Measurements from ENCODE around the gene CAMK1D. TPM values are rescaled to one million over a fixed set of nuclear protein-coding genes. Genes with fewer than 3 reads are reported as not detected.

Gene CAMK1D
- total RNA-seq, 4 donors from 2014 or later: 8.8 to 17.8 (median 13.9) TPM

- TF ChIP-seq CTCF (IDR thresholded peaks at IDR 0.05; ENCODE audit: low read depth): no peak
These were observed 505.6 kb downstream of the CAMK1D start for GRCh38 chr10:12854988-12855387.

- TF ChIP-seq CTCF (IDR thresholded peaks at IDR 0.05; ENCODE audit: low read depth): no peak
These were observed 513.1 kb downstream of the CAMK1D start for GRCh38 chr10:12862459-12862858.

- TF ChIP-seq CTCF (IDR thresholded peaks at IDR 0.05; ENCODE audit: low read depth): no peak
These were observed 518.9 kb downstream of the CAMK1D start for GRCh38 chr10:12868229-12868628.

GRCh38 chr10:12869427-12869826, 520.1 kb downstream of the CAMK1D start:
- no peak for TF ChIP-seq CTCF (IDR thresholded peaks at IDR 0.05; ENCODE audit: low read depth)

GRCh38 chr10:12872577-12872976, 523.2 kb downstream of the CAMK1D start:
- TF ChIP-seq CTCF (IDR thresholded peaks at IDR 0.05; ENCODE audit: low read depth): no peak

- TF ChIP-seq CTCF (IDR thresholded peaks at IDR 0.05; ENCODE audit: low read depth): no peak
These were observed 523.8 kb downstream of the CAMK1D start for GRCh38 chr10:12873172-12873571.

- TF ChIP-seq CTCF (IDR thresholded peaks at IDR 0.05; ENCODE audit: low read depth): no peak
These were observed 525.2 kb downstream of the CAMK1D start for GRCh38 chr10:12874501-12874900.
